Endothelial cell of umbilical vein (primary cell): Measurements from ENCODE around the gene TMEM237. TPM values are rescaled to one million over a fixed set of nuclear protein-coding genes. Genes with fewer than 3 reads are reported as not detected.
A peak's percentile ranks its signal among the peaks of the same experiment; 100 is the strongest.

ENCODE experiments used
- BruUV-seq: library from RNA; stranded (reverse); fragments of 400-500 nt; replicated peaks from 2 replicates; lab custom pipeline; 2021; lab: Mats Ljungman, UMichigan
- CTCF ChIA-PET: fragments of 300-600, 350-600 bp; sonication (Branson Sonifier 250); formaldehyde crosslinking; loops from one replicate; lab custom pipeline; 2021; ENCODE audit warnings: antibody characterized with exemption, inconsistent platforms; lab: Charles Lee
- POLR2A ChIA-PET: fragments of 300-600, 350-600 bp; sonication (Branson Sonifier 250); formaldehyde crosslinking; loops from one replicate; lab custom pipeline; 2021; ENCODE audit warnings: antibody characterized with exemption, inconsistent platforms; lab: Charles Lee
- DNase-seq: peaks from one replicate; pipeline ENCODE4 v3.0.0-alpha.2; 2011; ENCODE audit warnings: low read depth, low spot score
- FAIRE-seq: peaks from 2 replicates; lab custom pipeline; 2011; peaks lifted over from hg19 to GRCh38; lab: Jason Lieb, UNC
- H2AFZ ChIP-seq: 2 replicates; pipeline ENCODE4 v1.6.0; 2012; ENCODE audit warnings: low read depth, low read length, control low read depth, inconsistent platforms
- H3K27ac ChIP-seq: 2 replicates; pipeline ENCODE4 v1.5.1; 2011; ENCODE audit warnings: low read depth, mild to moderate bottlenecking, control low read depth, low read length, moderate library complexity; ENCODE audit not compliant: insufficient read depth
- H3K27me3 ChIP-seq, 2 experiments: 2 replicates each; pipeline versions ENCODE4 v1.6.0 to v1.6.1; 2011; ENCODE audit warnings: low read length in 2 of 2, mixed read lengths in 1 of 2; ENCODE audit not compliant: control insufficient read depth in 2 of 2, insufficient read depth in 2 of 2
- H3K36me3 ChIP-seq, 2 experiments: 2 replicates in 1 of 2; 3 replicates in 1 of 2; pipeline ENCODE4 v1.5.1; 2011; ENCODE audit warnings: low read length in 2 of 2, mild to moderate bottlenecking in 1 of 2, moderate library complexity in 1 of 2; ENCODE audit not compliant: control insufficient read depth in 2 of 2, insufficient read depth in 2 of 2; ENCODE audit errors: extremely low read depth in 1 of 2
- H3K4me1 ChIP-seq: 3 replicates; pipeline ENCODE4 v1.5.1; 2011; ENCODE audit warnings: mild to moderate bottlenecking, low read length; ENCODE audit not compliant: control insufficient read depth, insufficient read depth; ENCODE audit errors: extremely low read depth
- H3K4me2 ChIP-seq: 2 replicates; pipeline ENCODE4 v1.6.1; 2011; ENCODE audit warnings: low read length, control low read depth, mixed read lengths; ENCODE audit not compliant: insufficient read depth
- H3K4me3 ChIP-seq, 3 experiments: fragments of 200-600 bp in 1 of 3; sonication (generic), shearing (Covaris generic) in 1 of 3; replicated peaks in 1 of 3; 2 replicates each; pipeline ENCODE4 v1.5.1; 2011 to 2016; ENCODE audit warnings: control low read depth in 3 of 3, low read length in 3 of 3, mild to moderate bottlenecking in 2 of 3, inconsistent platforms in 1 of 3, low read depth in 1 of 3, moderate library complexity in 1 of 3; ENCODE audit not compliant: insufficient read depth in 1 of 3
- H3K79me2 ChIP-seq: 2 replicates; pipeline ENCODE4 v1.6.0; 2012; ENCODE audit warnings: low read length, inconsistent platforms; ENCODE audit not compliant: control insufficient read depth, insufficient read depth
- H3K9ac ChIP-seq: replicated peaks from 2 replicates; pipeline ENCODE3; 2011; ENCODE audit warnings: low read length, control low read depth; ENCODE audit not compliant: insufficient read depth; ENCODE audit errors: extremely low read depth
- H3K9me1 ChIP-seq: replicated peaks from 3 replicates; pipeline ENCODE4 v1.6.0; 2011; ENCODE audit warnings: mild to moderate bottlenecking, low read length; ENCODE audit not compliant: control insufficient read depth, insufficient read depth; ENCODE audit errors: extremely low read depth
- H3K9me3 ChIP-seq: replicated peaks from 2 replicates; pipeline ENCODE4 v1.5.1; 2012; ENCODE audit warnings: low read length, inconsistent platforms; ENCODE audit not compliant: control insufficient read depth, insufficient read depth
- H4K20me1 ChIP-seq: replicated peaks from 2 replicates; pipeline ENCODE3; 2011; ENCODE audit warnings: mild to moderate bottlenecking, low read length; ENCODE audit not compliant: control insufficient read depth, insufficient read depth; ENCODE audit errors: extremely low read depth
- CTCF ChIP-seq, 2 donors: IDR thresholded peaks; 1 replicate in 1 of 2; 2 replicates in 1 of 2; pipeline ENCODE4 v1.5.1; 2011; ENCODE audit warnings: low read length in 2 of 2, mild to moderate bottlenecking in 2 of 2, moderate library complexity in 2 of 2, control low read depth in 1 of 2, inconsistent platforms in 1 of 2, low read depth in 1 of 2; ENCODE audit not compliant: insufficient read depth in 1 of 2; ENCODE audit errors: extremely low read depth in 1 of 2
- EZH2 ChIP-seq: IDR thresholded peaks from 2 replicates; pipeline ENCODE4 v1.6.1; 2012; ENCODE audit warnings: borderline replicate concordance, low read depth, mild to moderate bottlenecking, moderate library complexity, low read length, inconsistent platforms; ENCODE audit not compliant: severe bottlenecking
- FOS ChIP-seq: IDR thresholded peaks from 2 replicates; pipeline ENCODE4 v1.6.1; 2011; ENCODE audit warnings: mild to moderate bottlenecking, low read length, moderate library complexity, borderline replicate concordance; ENCODE audit not compliant: insufficient read depth
- GATA2 ChIP-seq: IDR thresholded peaks from 2 replicates; pipeline ENCODE4 v1.7.0; 2011; ENCODE audit warnings: low read depth, mild to moderate bottlenecking, moderate library complexity, mixed read lengths, low read length; ENCODE audit not compliant: insufficient read length, insufficient read depth
- JUN ChIP-seq: IDR thresholded peaks from 2 replicates; pipeline ENCODE4 v1.6.1; 2011; ENCODE audit warnings: borderline replicate concordance, low read depth; ENCODE audit not compliant: insufficient read length, insufficient read depth
- MAX ChIP-seq: IDR thresholded peaks from 2 replicates; pipeline ENCODE4 v1.6.1; 2011; ENCODE audit not compliant: insufficient read depth, insufficient read length
- MYC ChIP-seq: IDR thresholded peaks from one replicate; pipeline ENCODE4 v1.6.1; 2011; ENCODE audit warnings: mild to moderate bottlenecking, low read depth, low read length
- POLR2A ChIP-seq: IDR thresholded peaks from 2 replicates; pipeline ENCODE4 v1.6.1; 2012; ENCODE audit warnings: low read depth, mild to moderate bottlenecking, control low read depth, low read length
- POLR2AphosphoS5 ChIP-seq: IDR thresholded peaks from 2 replicates; pipeline ENCODE4 v1.6.1; 2012; ENCODE audit warnings: low read depth, mild to moderate bottlenecking, control low read depth, low read length, moderate library complexity; ENCODE audit not compliant: insufficient read depth
- dilution Hi-C: fragments of 300-500 bp; cut with MboI; formaldehyde crosslinking; loops from one replicate; pipeline ENCODE4 v1.15.0; 2019; ENCODE audit warnings: low sequenced_read_pairs; ENCODE audit not compliant: extremely low pct_ligation_motif_present
- intact Hi-C: fragments of 100-400 bp; cut with micrococcal nuclease; formaldehyde crosslinking; loops from one replicate; pipeline ENCODE4 v1.10.0; 2022
- polyA plus RNA-seq, 4 experiments: library from polyadenylated mRNA; depleted of rRNA in 3 of 4; stranded (reverse) in 3 of 4; unstranded in 1 of 4; fragments of >200 nt; gene quantifications; 2 replicates each; pipeline versions ENCODE4 v1.2.1 to v1.2.3, GENCODE V29; 2011 to 2012; ENCODE audit warnings: missing spikeins in 1 of 4
- total RNA-seq: library from RNA; stranded (reverse); gene quantifications from 2 replicates; pipeline ENCODE4 v1.2.3, GENCODE V29; 2021

Gene TMEM237
- total and polyA plus RNA-seq, 2 donors (not counting 3 experiments of a cell fraction or from before 2014, with no cell fraction given), result 41.2 to 64.7 TPM

- H3K4me2 ChIP-seq, result no peak overlapping the region
- H3K9me1 ChIP-seq, result no peaks in the 10 kb centered on the region
- no peaks in the 10 kb centered on the region for H3K36me3 ChIP-seq
- H2AFZ ChIP-seq, result no peak overlapping the region
- no peaks in the 10 kb centered on the region for H3K27me3 ChIP-seq
- intact Hi-C loops, result no loop called here
- no TSS peak for BruUV-seq
- dilution Hi-C loops, result no loop called here
- POLR2A ChIA-PET, result no interaction called here
- FAIRE-seq (no peak), DNase-seq (peak; percentile 11)
- H3K27ac ChIP-seq, result no peak overlapping the region
- TF ChIP-seq JUN, result no peak
- TF ChIP-seq POLR2A, result no peak
- TF ChIP-seq MYC, result no peak
- TF ChIP-seq POLR2AphosphoS5, result no peak
- no peak for TF ChIP-seq CTCF (IDR thresholded peaks at IDR 0.05; ENCODE audit: extremely low read depth in 1 of 2, insufficient read depth in 1 of 2, low read depth in 1 of 2, low read length in 2 of 2)
- no peak for TF ChIP-seq FOS
- TF ChIP-seq GATA2, result no peak
- no peak for TF ChIP-seq MAX
- TF ChIP-seq EZH2, result no peak
- no peaks in the 10 kb centered on the region for H3K4me1 ChIP-seq
- H3K9me3 ChIP-seq, result no peaks in the 10 kb centered on the region
- no peak overlapping the region for H3K4me3 ChIP-seq
- H3K79me2 ChIP-seq, result no peaks in the 10 kb centered on the region
- CTCF ChIA-PET, result no interaction called here
- no peak overlapping the region for H3K9ac ChIP-seq
- H4K20me1 ChIP-seq, result no peaks in the 10 kb centered on the region
Measured at GRCh38 chr2:201580486-201580885, 62.8 kb downstream of the TMEM237 start.
